Uterus (tissue), 4 donors: Measurements from ENCODE around the gene CDK2. TPM values are rescaled to one million over a fixed set of nuclear protein-coding genes. Genes with fewer than 3 reads are reported as not detected.

ENCODE experiments used
- total RNA-seq, 4 donors: library from RNA; depleted of rRNA in 3 of 4; stranded (reverse); fragments of >200 nt in 3 of 4; gene quantifications; one replicate each; pipeline versions ENCODE4 v1.1.0 to v1.2.4, GENCODE V29; 2014 to 2023
- donor health status: DM: yes; HTN: yes; CAD: no.

Gene CDK2
- total RNA-seq, 4 donors from 2014 or later: 19.0 to 35.6 (median 28.7) TPM

Other genes with a start within 250 kb of the CDK2 start
- gene RDH5, start 246.4 kb upstream of the CDK2 start, total RNA-seq: 10 to 100 TPM in 2 of 4 donors, 1 to 10 TPM in 2; 4.1 to 16.8 (median 9.7) TPM
- gene CD63, start 237.8 kb upstream of the CDK2 start, total RNA-seq: 100 to 1,000 TPM; 417 to 911 (median 637) TPM
- gene GDF11, start 223.7 kb upstream of the CDK2 start, total RNA-seq: 10 to 100 TPM in 1 of 4 donors, 1 to 10 TPM in 2, under 1 TPM in 1; 0.77 to 17.1 (median 5.0) TPM
- 100 to 1,000 TPM in 1 of 4 donors, 10 to 100 TPM in 3; 45.9 to 106 (median 66.6) TPM for gene SARNP, start 149.1 kb upstream of the CDK2 start, total RNA-seq
- gene ORMDL2, start 148.8 kb upstream of the CDK2 start, total RNA-seq: 10 to 100 TPM in 1 of 4 donors, 1 to 10 TPM in 3; 1.3 to 38.6 (median 7.5) TPM
- gene DNAJC14, start 137.2 kb upstream of the CDK2 start, total RNA-seq: 100 to 1,000 TPM in 1 of 4 donors, 10 to 100 TPM in 2, 1 to 10 TPM in 1; 4.1 to 100 (median 40.2) TPM
- 10 to 100 TPM in 2 of 4 donors, 1 to 10 TPM in 2; 5.6 to 36.6 (median 11.4) TPM for gene MMP19, start 123.9 kb upstream of the CDK2 start, total RNA-seq
- 10 to 100 TPM in 3 of 4 donors, 1 to 10 TPM in 1; 8.2 to 26.8 (median 21.9) TPM for gene PYM1, start 38.9 kb upstream of the CDK2 start, total RNA-seq
- 100 to 1,000 TPM in 1 of 4 donors, 10 to 100 TPM in 3; 24.0 to 183 (median 55.1) TPM for gene DGKA, start 35.7 kb upstream of the CDK2 start, total RNA-seq
- gene PMEL, start 788 bp upstream of the CDK2 start, total RNA-seq: 1 to 10 TPM in 2 of 4 donors, under 1 TPM in 1, not detected in 1; 0.26 to 3.6 (median 2.9) TPM
- gene RAB5B, start 7.2 kb downstream of the CDK2 start, total RNA-seq: 100 to 1,000 TPM in 1 of 4 donors, 10 to 100 TPM in 3; 49.4 to 128 (median 67.2) TPM
- gene SUOX, start 30.4 kb downstream of the CDK2 start, total RNA-seq: 10 to 100 TPM in 3 of 4 donors, 1 to 10 TPM in 1; 5.1 to 35.5 (median 26.7) TPM
- 10 to 100 TPM in 1 of 4 donors, 1 to 10 TPM in 2, not detected in 1; 4.4 to 19.4 (median 5.6) TPM for gene IKZF4, start 54.2 kb downstream of the CDK2 start, total RNA-seq
- 1,000 to 10,000 TPM in 1 of 4 donors, 100 to 1,000 TPM in 1, 10 to 100 TPM in 2; 35.4 to 1,129 (median 240) TPM for gene RPS26, start 75.1 kb downstream of the CDK2 start, total RNA-seq
- gene ERBB3, start 113.3 kb downstream of the CDK2 start, total RNA-seq: 10 to 100 TPM in 1 of 4 donors, 1 to 10 TPM in 2, under 1 TPM in 1; 0.77 to 29.0 (median 6.5) TPM
- 100 to 1,000 TPM in 1 of 4 donors, 10 to 100 TPM in 3; 64.4 to 120 (median 81.0) TPM for gene PA2G4, start 137.7 kb downstream of the CDK2 start, total RNA-seq
- gene RPL41, start 149.8 kb downstream of the CDK2 start, total RNA-seq: 1,000 to 10,000 TPM; 1,022 to 4,789 (median 2,600) TPM
- 1 to 10 TPM; 1.3 to 9.8 (median 4.2) TPM for gene ZC3H10, start 151.4 kb downstream of the CDK2 start, total RNA-seq
- 100 to 1,000 TPM in 3 of 4 donors, 10 to 100 TPM in 1; 98.4 to 203 (median 134) TPM for gene ESYT1, start 161.4 kb downstream of the CDK2 start, total RNA-seq
- 10 to 100 TPM in 3 of 4 donors, 1 to 10 TPM in 1; 6.7 to 57.5 (median 27.0) TPM for gene MYL6B, start 185.8 kb downstream of the CDK2 start, total RNA-seq
- 1,000 to 10,000 TPM; 1,103 to 4,858 (median 2,577) TPM for gene MYL6, start 191.5 kb downstream of the CDK2 start, total RNA-seq
- gene SMARCC2, start 222.7 kb downstream of the CDK2 start, total RNA-seq: 100 to 1,000 TPM in 1 of 4 donors, 10 to 100 TPM in 3; 63.2 to 214 (median 81.0) TPM